Neural crest cell (in vitro differentiated cells): ENCODE measurements around the gene DEFB129. TPM values are rescaled to one million over a fixed set of nuclear protein-coding genes. Genes with fewer than 3 reads are reported as not detected.

Experiments used
- DNase-seq: peaks from one replicate; pipeline ENCODE4 v3.0.0; 2021; ENCODE audit warnings: low read depth, mixed read lengths, low spot score
- H3K27ac Mint-ChIP-seq: one replicate; pipeline ENCODE4 v1.8.0; 2021; ENCODE audit warnings: mild to moderate bottlenecking, mixed read lengths; ENCODE audit not compliant: unreplicated experiment
- H3K27me3 Mint-ChIP-seq: 2 replicates; pipeline ENCODE4 v1.8.0; 2021; ENCODE audit warnings: low read depth, mild to moderate bottlenecking, mixed read lengths
- H3K36me3 Mint-ChIP-seq: 2 replicates; pipeline ENCODE4 v1.8.0; 2021; ENCODE audit warnings: low read depth, mild to moderate bottlenecking, mixed read lengths
- H3K4me1 Mint-ChIP-seq: 2 replicates; pipeline ENCODE4 v1.8.0; 2021; ENCODE audit warnings: mixed read lengths
- H3K4me3 Mint-ChIP-seq: one replicate; pipeline ENCODE4 v1.8.0; 2021; ENCODE audit warnings: mild to moderate bottlenecking, mixed read lengths
- H3K9me3 Mint-ChIP-seq: 2 replicates; pipeline ENCODE4 v1.8.0; 2021; ENCODE audit warnings: mixed read lengths
- total RNA-seq: library from RNA; stranded (reverse); gene quantifications from 2 replicates; pipeline ENCODE4 v1.2.1, GENCODE V29; 2021
- TF ChIP-seq, protein P1 (sequence below): fragments of 200-600 bp; sonication (generic); conservative IDR thresholded peaks from 2 replicates; pipeline ENCODE4 v1.5.0; 2021; ENCODE audit warnings: antibody characterized with exemption, mild to moderate bottlenecking

The DEFB129 gene
- total RNA-seq, 1 donor from 2014 or later = not detected

GRCh38 chr20:273884-274283 lies 46.8 kb downstream of the DEFB129 start:
- H3K9me3 Mint-ChIP-seq = no peaks in the 10 kb centered on the region
- H3K36me3 Mint-ChIP-seq = peaks cover 24% of the 10 kb centered on the region
- DNase-seq = no peak
- no peaks in the 10 kb centered on the region for H3K4me1 Mint-ChIP-seq
- H3K27me3 Mint-ChIP-seq = no peaks in the 10 kb centered on the region
- TF ChIP-seq, protein P1, sequence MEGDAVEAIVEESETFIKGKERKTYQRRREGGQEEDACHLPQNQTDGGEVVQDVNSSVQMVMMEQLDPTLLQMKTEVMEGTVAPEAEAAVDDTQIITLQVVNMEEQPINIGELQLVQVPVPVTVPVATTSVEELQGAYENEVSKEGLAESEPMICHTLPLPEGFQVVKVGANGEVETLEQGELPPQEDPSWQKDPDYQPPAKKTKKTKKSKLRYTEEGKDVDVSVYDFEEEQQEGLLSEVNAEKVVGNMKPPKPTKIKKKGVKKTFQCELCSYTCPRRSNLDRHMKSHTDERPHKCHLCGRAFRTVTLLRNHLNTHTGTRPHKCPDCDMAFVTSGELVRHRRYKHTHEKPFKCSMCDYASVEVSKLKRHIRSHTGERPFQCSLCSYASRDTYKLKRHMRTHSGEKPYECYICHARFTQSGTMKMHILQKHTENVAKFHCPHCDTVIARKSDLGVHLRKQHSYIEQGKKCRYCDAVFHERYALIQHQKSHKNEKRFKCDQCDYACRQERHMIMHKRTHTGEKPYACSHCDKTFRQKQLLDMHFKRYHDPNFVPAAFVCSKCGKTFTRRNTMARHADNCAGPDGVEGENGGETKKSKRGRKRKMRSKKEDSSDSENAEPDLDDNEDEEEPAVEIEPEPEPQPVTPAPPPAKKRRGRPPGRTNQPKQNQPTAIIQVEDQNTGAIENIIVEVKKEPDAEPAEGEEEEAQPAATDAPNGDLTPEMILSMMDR = no peak
- H3K27ac Mint-ChIP-seq = no peak overlapping the region
- no peak overlapping the region for H3K4me3 Mint-ChIP-seq

GRCh38 chr20:275791-276190 lies 48.7 kb downstream of the DEFB129 start:
- H3K9me3 Mint-ChIP-seq = no peaks in the 10 kb centered on the region
- no peaks in the 10 kb centered on the region for H3K4me1 Mint-ChIP-seq
- no peak for DNase-seq
- H3K4me3 Mint-ChIP-seq = no peak overlapping the region
- peaks cover 27% of the 10 kb centered on the region for H3K36me3 Mint-ChIP-seq
- no peaks in the 10 kb centered on the region for H3K27me3 Mint-ChIP-seq
- TF ChIP-seq, protein P1 = no peak
- H3K27ac Mint-ChIP-seq = no peak overlapping the region

GRCh38 chr20:276620-277495 lies 49.8 kb downstream of the DEFB129 start:
- H3K4me3 Mint-ChIP-seq = no peak overlapping the region
- no peaks in the 10 kb centered on the region for H3K4me1 Mint-ChIP-seq
- peaks cover 30% of the 10 kb centered on the region for H3K36me3 Mint-ChIP-seq
- H3K9me3 Mint-ChIP-seq = no peaks in the 10 kb centered on the region
- no peaks in the 10 kb centered on the region for H3K27me3 Mint-ChIP-seq
- no peak overlapping the region for H3K27ac Mint-ChIP-seq
- DNase-seq = no peak
- TF ChIP-seq, protein P1 = no peak

DNA sequence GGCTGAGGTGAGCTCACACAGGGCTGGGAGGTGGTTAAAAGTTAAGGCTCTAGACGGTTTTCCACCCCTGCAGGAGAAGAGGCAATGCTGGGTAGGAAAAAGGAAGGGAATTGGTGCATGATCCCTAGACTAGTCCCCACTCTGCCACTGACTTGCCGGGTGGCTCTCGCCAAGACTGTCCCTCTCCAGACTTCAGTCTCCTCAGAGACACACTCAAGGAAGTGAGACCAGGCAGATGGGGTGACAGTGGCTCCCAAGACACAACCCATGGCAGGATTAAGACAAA lies 50.4 kb downstream of the DEFB129 start:
- no peak overlapping the region for H3K27ac Mint-ChIP-seq
- H3K36me3 Mint-ChIP-seq = peaks cover 34% of the 10 kb centered on the region
- no peaks in the 10 kb centered on the region for H3K27me3 Mint-ChIP-seq
- no peaks in the 10 kb centered on the region for H3K9me3 Mint-ChIP-seq
- no peak overlapping the region for H3K4me3 Mint-ChIP-seq
- no peaks in the 10 kb centered on the region for H3K4me1 Mint-ChIP-seq
- DNase-seq = no peak
- TF ChIP-seq, protein P1 = no peak

DNA sequence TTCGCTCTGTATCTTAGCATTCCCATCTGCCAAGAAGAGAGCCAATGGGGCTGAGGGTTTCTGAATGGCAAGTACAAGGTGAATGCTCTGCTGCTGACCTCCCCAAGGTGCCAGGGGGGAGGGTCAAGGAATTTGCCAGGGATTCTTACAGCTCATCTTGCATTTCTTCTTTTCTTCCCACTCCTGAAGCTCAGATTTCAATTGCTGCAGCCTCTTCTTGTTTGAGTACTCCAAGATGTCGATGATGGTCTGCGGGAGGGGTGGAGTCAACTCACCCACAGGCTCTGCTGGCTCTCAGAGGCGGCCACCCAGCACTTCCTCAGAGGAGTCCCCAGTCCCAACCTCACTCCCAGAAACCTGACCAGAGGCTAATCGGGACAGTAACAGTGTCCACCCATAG lies 51.1 kb downstream of the DEFB129 start:
- H3K27me3 Mint-ChIP-seq = no peaks in the 10 kb centered on the region

More for the DNA sequence above, 51.1 kb downstream of the DEFB129 start:
- Mint-ChIP-seq H3K4me3 (no peak overlapping the region), H3K9me3 (no peaks in the 10 kb centered on the region), H3K27ac (no peak overlapping the region), H3K36me3 (peaks cover 34% of the 10 kb centered on the region), H3K4me1 (no peaks in the 10 kb centered on the region)
- TF ChIP-seq, protein P1 = no peak
- DNase-seq = no peak
